ENCODE measurements around the gene PGLYRP3. TPM values are rescaled to one million over a fixed set of nuclear protein-coding genes. Genes with fewer than 3 reads are reported as not detected.
"Not testable (repeated sequence)": the region's sequence is repeated elsewhere in the genome, so short reads cannot be mapped to it uniquely, and the experiment has no call there.

Gene PGLYRP3
- polyA plus RNA-seq, 4 donors: not detected

DNA sequence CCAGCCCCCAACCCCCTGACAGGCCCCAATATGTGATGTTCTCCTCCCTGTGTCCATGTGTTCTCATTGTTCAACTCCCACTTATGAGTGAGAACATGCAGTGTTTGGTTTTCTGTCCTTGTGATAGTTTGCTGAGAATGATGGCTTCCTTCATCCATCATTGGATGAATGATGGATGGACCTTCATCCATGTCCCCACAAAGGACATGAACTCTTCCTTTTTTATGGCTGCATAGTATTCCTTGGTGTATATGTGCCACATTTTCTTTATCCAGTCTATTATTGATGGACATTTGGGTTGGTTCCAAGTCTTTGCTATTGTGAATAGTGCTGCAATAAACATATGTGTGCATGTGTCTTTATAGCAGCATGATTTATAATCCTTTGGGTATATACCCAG, 1.6 kb upstream of the PGLYRP3 start:
- DNase-seq (ENCODE audit: low read depth in 4 of 4, low spot score in 2 of 4): not testable (repeated sequence)

DNA sequence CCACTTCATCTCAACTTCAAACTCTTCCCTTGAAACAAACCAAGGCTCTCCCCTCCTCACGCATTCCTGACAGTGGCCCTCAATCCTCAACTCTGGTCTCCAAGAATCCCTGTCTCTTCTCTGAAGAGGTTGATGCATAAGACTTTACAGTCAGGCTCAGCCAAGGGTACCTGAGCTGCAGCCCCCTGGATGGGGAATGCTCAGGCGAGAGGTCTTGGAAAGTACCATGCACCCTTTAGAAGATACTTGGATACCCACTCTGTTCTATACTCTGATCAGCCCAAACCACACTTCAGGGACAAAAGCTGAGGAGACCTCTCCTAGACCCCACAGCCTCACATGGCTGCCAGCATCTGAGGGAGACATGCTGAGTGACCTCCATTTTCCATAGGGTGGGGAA, 536 bp upstream of the PGLYRP3 start:
- no peak for DNase-seq (ENCODE audit: low read depth in 4 of 4, low spot score in 2 of 4)

DNA sequence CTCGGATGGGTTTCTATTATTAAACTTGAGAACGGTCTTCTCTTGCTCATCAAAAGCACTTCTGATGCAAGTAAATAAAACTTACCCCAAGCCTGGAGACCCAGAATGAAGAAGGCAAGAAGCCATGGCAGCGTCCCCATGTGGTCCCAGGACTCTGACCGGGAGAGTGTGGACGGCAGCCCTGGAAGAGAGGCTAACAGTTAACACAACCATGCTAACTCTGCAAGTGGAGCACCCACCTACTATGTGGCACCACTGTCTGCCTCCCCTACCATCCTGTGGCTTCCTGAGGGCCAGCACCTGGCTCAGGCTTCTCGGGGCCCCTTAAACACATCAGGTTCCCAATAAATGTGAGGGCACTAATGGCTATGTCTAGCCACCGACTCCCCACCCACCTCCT, 2.2 kb downstream of the PGLYRP3 start:
- no peak for DNase-seq (ENCODE audit: low read depth in 4 of 4, low spot score in 2 of 4)

DNA sequence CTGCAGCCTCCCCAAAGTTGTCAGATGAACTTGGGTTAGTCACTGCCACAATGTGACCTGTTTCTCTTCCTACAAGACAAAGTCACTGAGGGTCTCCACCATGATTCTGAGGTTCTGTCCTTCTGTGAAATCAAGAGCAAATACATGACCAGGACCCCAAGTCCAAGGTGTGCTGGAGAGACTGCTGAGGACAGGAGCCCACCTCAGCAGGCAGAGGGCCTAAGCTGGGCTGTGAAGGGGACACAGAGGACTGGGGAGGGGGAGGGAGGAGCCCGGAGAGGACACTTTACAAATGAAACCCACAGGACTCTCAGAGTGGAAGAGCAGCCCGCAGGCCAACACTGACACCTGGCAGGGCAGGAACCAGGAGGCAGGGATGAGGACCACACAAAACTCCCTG, 3.3 kb downstream of the PGLYRP3 start:
- no peak for DNase-seq (ENCODE audit: low read depth in 4 of 4, low spot score in 2 of 4)

DNA sequence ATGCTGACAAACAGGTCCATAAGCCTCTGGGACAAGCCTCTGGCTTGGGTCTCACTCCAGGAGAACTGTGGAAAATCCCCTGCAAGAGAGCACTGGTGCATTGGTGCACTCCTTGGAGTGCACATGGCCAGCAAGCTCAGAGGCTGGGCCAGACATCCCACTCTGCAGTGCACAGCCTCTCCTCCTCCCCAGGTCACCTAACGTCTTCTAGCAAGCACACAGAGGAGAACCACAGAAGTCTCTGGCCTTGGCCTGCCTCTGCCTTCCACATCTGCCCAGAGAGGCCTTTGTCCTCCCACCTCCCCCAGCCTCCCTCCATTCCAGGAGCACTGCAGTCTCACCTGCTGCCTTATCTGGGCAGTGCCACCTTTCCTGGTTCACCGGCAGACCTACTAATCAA, 4.2 kb downstream of the PGLYRP3 start:
- no peak for DNase-seq (ENCODE audit: low read depth in 4 of 4, low spot score in 2 of 4)

DNA sequence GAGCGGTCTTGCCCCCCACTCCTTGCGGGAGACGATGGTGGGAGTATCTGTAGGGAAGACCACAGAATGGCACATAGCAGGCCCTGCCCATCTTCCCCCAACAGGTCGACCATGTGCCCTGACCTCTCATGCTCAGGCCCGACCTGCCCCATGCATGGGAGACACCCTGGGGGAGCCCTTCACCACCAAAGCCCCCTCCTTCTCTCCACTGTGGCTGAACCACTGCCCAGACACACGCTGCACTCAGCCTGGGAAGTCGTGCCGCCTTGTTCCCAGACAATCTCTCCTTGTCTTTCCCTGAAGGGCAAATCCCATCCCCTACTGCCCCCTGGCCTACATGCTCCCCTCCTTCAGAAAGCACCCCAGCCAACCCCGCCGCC, 5.5 kb downstream of the PGLYRP3 start:
- no peak for DNase-seq (ENCODE audit: low read depth in 4 of 4, low spot score in 2 of 4)

DNA sequence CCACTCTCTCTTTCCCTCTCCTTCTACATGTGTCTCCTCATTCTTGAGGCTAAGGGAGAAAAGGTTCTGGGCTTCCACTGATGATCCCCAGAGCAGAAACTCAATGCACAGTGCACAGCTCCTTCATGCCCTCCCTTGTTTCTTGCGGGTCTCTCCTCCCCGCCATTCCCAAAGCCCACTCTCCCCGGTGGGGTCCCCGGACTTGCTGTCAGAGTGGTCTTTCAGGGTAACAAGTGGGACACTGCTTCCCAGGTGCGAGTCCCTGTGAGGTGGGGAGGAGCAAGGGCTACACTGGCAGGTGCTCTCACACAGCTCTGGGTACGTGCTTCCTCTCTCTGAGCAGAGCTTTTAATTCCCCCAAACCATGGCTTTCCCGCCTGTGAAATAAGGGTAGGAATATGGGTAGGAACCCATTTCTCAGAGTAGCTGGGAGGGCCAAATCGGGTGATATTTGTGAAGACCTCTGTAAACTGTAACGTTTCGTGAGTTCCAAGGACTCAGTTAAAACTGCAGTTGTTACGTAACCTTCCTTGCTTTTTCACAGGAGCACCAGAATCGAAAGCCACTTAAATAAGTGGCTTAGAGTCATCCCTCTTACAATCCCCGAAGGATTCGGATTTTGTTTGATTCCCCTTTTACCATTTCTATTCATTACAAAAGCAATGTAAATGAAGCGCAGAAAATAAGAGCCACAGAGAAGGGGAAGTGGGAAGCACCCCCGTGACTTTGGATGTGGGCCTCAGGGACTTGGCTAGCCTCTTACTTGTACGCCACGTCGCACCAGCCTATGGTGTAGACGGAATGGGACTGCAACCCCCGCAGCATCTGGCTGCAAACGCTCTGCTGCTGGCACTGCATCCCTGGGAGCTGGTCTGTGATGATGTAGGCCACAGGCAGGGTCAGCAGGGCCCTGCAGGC, 6.2 kb downstream of the PGLYRP3 start:
- no peak for DNase-seq (ENCODE audit: low read depth in 4 of 4, low spot score in 2 of 4)

DNA sequence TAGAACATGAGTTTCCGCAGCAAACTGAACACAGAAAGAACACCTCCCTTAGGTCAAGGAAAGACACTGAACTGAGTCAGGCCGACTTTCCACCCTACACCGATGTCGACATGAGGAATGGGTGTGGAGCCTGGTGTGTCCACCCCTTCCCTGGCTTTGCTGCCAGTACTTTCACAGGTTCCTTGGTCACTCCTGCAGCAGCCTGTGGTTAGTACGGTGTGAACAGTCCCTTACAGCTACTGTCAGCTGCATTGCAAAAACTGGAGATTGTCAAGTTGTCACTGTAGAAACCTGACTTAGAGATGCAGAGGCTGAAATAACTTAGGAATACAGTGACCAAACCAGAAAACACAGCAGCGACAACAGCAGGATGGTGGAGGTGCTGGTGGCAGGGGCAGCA, 7.1 kb downstream of the PGLYRP3 start:
- DNase-seq (ENCODE audit: low read depth in 4 of 4, low spot score in 2 of 4): no peak

DNA sequence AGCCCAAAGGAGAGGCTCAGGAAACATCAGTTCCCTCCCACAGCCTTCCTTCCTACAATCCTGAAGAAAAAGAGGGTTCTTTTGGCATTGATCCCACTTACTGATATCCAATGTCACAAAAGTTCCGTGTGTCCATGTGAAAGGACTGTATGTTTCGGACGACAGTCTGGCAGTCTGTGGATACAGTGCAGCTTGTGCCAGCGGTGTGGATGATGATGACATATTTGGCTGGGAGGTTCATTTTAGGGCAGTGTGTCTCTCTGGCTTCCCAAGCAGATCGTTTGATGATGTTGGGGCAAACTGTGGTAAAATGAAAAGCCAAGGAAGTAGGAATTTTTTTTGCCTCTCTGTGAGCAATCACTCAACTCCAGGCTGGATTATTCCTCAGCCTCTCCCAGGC, 10.4 kb downstream of the PGLYRP3 start:
- DNase-seq (ENCODE audit: low read depth in 4 of 4, low spot score in 2 of 4): no peak

DNA sequence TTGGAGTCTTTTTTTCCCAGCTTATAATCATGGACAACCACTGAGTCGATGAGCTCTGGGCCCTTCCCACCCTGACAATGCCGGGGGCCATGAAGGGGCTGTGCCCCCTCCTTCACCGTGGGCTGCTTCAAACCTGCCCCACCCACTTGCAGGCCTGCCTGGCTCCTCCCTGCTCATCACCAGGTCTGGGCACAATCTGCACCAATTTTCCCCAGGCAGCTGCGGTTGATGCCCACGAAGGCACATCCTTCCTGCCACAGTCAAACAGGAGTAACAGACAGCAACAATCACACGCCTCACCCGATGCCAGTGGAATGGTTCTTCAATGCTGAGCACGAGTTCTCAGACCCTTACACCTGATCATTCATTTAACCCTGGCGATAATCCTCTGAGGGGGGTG, 18.9 kb downstream of the PGLYRP3 start:
- DNase-seq (ENCODE audit: low read depth in 4 of 4, low spot score in 2 of 4): no peak

DNA sequence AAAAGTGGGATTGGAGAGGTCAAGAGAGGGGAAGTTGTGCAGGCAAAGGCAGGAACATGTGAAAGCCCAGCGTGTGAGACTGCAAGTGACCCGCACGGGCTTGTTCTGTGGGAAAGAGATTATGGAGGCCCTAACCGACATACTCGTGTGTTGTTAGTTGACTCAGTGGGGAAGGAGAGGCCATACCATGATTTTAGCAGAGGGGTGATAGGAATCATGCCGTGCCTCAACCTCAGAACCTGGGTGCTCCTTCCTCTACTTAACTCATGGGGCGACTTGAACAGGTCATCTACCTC, 19.3 kb downstream of the PGLYRP3 start:
- no peak for DNase-seq (ENCODE audit: low read depth in 4 of 4, low spot score in 2 of 4)

DNA sequence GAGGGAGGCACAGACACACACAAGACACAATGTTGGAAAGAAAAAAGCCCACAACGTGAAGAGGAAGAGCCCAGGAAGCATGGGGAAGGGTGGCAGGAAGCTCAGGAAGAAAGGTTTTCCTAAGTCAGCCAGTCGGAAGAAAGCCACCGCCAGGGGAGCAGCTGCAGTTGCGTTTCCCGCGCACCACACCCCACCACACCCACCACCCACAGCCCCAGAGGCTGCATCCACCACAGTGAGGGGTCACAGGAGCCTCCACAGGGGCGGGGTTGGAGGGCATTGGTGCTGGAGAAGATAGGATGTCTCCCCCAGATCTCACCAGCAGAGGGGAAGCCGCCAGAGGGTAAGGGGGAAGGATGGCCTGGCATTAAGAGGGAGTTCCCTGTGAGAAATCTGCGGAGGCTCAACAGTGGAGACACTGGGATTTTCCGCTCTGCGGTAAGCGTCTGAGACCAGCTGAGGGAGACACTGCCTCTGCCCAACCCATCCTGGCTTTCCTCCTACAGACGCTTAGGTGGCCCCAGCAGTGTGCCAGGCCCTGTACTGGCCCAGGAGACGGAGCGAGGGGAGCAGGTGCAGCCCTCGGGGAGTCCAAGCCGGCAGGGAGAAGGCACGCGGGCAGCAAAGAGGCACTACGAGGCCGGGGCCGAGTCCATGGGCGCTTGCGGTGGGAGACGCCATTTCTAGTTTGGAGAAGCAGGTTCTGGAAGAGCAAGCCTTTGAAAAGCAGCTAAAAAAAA, 19.8 kb downstream of the PGLYRP3 start:
- no peak for DNase-seq (ENCODE audit: low read depth in 4 of 4, low spot score in 2 of 4)

DNA sequence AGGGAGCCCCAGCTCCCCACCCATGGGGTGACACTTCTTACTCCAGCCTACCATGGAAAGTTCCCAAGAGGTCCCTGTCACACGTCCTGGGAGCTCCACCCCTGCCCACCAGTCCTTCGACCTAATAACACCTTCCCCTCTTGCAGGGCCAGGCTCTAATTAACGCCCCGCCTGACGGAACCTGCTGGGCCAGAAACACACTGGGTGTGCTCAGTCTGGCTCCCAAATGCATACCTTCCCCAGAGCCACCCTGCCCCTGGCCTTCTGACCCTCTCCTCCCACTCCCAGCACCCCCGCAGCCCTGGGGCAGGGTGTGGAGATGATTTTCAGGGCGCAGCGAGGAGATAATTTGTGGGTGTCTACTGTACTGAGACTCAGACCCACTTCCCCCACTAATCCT, 20.6 kb downstream of the PGLYRP3 start:
- DNase-seq (ENCODE audit: low read depth in 4 of 4, low spot score in 2 of 4): no peak

DNA sequence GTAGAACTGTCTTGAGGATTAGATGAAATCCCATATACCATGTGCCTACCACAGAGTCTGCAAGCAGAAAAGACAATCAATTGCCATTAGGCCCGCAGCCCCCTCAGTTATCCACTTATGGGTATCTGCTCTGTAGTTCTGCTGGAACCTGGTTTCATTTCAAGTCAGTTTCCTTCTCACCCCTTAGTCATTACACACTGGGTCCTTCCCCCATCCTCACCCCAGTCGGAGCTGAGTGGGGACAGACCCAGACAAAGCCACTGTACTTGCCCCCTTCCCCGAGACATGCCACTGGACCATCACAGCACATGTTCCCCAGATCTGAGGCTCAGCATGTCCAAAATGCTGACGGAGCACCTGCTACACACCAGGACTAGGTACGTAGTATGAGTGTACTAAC, 21.2 kb downstream of the PGLYRP3 start:
- DNase-seq (ENCODE audit: low read depth in 4 of 4, low spot score in 2 of 4): no peak

DNA sequence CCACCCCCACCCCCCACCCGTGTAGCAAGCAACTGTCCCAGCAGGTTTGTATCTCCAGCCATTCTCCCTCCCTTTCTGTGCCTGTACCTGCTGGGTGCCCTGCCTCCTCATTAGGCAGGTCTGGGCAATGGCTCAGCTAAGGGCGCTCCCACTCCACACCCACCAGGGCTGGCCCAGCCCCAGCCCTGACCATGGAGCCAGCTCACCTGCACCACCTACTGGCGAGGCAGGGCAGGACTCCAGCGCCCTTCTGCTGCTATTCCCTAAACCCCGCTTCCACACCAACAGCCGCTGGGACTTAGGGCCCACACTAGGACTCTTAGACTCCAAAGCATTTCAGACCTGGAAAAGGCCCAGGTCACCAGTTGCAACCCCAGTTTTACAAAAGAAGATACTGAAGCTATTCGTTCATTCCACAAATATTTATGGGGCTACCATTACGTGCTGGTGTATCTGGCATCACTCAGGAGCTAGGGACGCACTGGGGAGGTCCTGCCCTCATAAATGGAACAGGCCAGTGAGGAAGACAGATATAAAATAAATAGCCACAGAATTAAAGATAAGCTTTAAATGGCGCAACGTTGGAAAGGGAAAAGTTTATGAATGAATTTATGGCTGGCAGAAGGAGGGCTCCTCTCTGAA, 24.0 kb downstream of the PGLYRP3 start:
- DNase-seq (ENCODE audit: low read depth in 4 of 4, low spot score in 2 of 4): no peak

DNA sequence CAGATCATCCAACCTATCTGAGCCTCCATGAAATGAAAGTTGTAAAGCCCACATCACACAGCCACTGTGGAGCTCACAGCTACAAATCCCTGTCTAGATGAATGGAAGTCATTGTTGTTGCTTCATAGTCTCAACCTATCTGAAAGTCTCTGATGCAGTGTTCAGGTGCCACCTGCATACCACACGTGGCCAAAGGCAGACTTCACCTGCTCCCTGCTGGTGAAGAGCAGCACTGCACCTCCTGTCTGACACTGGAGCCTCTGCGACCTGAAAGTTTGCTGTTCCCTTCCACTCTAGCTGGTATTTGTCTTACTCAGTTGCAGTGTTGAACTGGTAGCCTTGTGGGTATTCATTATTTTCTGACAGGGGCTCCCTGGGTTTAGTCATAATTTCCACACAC, 34.9 kb downstream of the PGLYRP3 start:
- no peak for DNase-seq (ENCODE audit: low read depth in 4 of 4, low spot score in 2 of 4)

DNA sequence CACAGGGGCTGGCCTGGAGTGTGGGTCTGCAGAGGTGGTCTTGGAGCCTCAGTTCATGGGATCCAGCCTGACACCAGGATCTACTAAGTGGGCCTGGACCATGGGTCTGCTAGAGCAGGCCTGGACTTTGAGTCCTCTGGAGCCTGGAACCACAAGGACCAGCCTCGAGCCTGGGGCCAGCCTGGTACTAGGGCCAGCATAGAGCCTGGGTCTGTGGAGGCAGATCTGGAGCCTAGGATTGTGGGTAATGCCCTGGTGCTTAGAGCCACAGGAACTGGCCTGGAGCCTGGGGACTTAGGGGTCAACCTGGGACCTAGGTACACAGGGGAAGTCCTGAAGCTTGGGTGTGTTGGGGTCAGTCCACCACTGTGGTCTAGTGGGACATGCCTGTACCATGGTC, 40.6 kb downstream of the PGLYRP3 start:
- no peak for DNase-seq (ENCODE audit: low read depth in 4 of 4, low spot score in 2 of 4)

DNA sequence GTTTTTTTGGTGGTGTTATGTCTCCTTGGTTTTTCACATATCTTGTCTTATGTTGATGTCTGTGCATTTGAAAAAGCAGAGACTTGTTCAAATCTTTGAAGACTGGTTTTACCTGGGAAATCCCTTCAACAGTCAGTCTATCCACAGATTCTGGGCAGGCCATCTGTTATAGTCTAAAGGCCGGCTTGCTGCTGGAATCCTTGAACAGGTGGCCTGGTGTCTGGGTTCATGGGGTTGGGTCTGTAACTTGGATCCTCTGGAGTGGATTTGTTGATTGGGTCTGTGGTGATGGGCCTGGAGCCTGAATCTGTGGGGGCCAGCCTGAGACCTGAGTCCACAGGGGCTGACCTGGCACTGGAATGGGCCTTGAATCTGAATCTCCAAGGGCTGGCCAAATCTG, 41.0 kb downstream of the PGLYRP3 start:
- no peak for DNase-seq (ENCODE audit: low read depth in 4 of 4, low spot score in 2 of 4)

DNA sequence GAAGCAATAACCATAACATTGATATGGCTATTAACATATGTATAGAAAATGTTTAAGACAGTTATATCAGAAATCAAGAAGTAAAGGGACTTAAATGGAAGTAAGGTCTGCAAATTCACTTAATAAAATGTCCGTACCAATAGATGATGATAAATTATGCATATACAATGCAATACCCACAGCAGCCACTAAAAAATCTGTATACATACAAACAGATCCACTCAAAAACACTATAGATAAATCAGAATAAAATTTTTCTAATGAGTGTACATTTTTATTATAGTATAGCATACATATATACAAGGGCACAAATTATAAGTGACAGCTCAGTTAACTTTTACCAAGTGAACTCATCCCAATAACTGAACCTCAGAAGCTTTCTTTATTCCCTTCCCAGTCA, 47.3 kb downstream of the PGLYRP3 start:
- DNase-seq (ENCODE audit: low read depth in 4 of 4, low spot score in 2 of 4): no peak

DNA sequence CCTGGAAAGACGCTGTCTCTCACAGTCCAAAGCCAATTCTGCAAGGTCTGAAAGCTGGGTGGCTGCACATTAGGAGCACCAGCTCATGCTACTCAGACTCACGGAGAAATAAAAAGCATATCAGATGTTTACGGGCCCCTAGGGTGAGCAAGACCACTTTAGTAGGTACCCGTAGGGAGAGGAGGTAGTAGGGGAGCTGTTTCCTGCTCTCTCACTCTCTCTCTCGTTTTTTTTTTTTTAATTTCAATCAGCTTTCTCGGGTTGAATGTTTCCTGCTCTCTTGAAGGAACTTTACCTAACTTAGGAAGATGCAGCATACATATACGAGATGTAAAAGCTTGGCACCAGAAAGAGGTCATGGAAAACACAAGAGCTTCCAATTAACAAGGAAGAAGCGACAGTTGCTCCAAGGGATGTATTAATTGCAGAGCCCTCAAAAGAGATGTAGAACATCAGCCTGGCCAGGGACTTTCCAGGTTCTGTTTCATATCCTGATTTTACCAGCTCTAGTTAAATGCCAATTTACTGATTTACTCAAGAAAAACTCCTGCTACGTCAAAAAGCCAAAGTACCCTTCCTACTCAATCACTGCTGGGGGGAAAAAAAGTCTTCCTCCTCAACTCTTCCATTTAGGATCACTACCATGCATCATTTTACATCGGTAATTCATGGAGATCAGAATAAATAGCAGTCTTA, 50.1 kb downstream of the PGLYRP3 start:
- no peak for DNase-seq (ENCODE audit: low read depth in 4 of 4, low spot score in 2 of 4)

DNA sequence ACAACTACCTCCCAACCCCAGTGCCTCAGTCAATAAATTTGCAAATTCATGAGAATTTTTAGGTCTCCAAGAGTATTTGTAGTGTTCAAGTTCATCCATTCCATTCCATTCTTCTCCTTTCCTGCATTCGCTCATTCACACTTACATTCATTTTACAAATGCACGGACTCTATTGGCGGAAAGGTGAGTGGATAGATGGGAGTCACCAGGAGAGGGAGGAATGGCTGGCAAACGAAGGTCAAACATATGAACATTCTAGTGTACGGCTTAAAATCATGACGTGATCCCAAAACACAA, 50.7 kb downstream of the PGLYRP3 start:
- no peak for DNase-seq (ENCODE audit: low read depth in 4 of 4, low spot score in 2 of 4)

Measured in left renal cortex interstitium (tissue), 4 donors.